ENCODE data around the gene CAST. TPM values are rescaled to one million over a fixed set of nuclear protein-coding genes. Genes with fewer than 3 reads are reported as not detected.
"Not testable (repeated sequence)": the region's sequence is repeated elsewhere in the genome, so short reads cannot be mapped to it uniquely, and the experiment has no call there.

CAST gene
- total RNA-seq, 2 experiments from 2014 or later = 149 to 173 TPM

DNA sequence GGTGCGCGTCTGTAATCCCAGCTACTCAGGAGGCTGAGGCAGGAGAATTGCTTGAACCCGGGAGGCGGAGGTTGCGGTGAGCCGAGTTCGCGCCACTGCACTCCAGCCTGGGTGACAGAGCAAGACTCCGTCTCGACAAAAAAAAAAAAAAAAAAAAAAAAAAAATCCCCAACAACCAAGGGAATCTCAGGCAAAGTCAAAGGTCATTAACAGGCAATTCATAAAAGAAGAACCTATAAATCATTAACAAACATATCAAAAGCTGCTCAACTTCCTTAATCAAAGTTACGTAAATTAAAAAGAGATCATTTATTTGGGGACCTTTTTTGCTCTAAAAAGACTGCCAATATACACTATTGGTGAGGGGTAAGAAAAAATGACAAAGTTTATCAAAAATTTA is 139.5 kb downstream of the CAST start:
- peaks cover 54% of the 10 kb centered on the region for H3K4me1 Mint-ChIP-seq

DNA sequence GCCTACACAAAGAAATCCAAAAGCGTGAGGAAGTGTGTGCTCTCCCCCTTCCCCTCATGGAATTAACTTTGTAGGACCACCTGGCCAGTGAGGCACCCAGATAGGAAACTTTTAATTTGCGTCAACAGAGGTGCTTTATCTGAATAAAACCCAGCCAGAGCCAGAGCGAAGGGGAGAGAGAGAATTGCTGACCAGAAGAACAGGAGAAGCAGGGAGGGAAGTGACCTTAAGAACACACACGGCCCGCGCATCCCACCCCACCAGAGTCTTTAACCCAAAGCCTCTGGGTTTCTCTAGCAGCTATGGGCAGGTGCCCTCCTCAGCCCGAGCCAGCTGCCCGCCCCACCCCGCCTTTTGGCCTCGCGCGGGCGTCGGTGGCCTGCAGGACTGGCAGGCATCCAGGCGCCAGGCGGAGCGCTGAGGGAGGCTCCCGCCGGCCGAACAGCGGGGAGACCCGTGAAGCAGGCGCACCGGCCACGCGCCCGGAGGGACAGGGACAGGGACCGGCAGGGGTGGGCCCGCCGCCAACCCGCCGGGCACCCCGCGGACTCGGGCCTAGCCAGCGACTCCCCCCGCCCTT is 145.0 kb downstream of the CAST start:
- Mint-ChIP-seq H3K4me1 (peaks cover 52% of the 10 kb centered on the region), H3K9me3 (ENCODE audit: low read depth) (no peaks in the 10 kb centered on the region), H3K4me3 (peak overlapping the region; percentile 94), H3K27me3 (no peaks in the 10 kb centered on the region), H3K27ac (peak overlapping the region; percentile 98), H3K36me3 (peaks cover 25% of the 10 kb centered on the region)
- DNase-seq (peak; percentile 65), ATAC-seq (peak; percentile 21)
- CTCF ChIA-PET = interaction anchor here (0.6 to 2.3 kb wide), 12 partner anchors 9 to 341 kb away, joined by 3 to 13 read pairs (median 3); partner anchors contain the start of gene ERAP2

More for the DNA sequence above, 139.5 kb downstream of the CAST start:
- not testable (repeated sequence) for H3K4me3 Mint-ChIP-seq; ATAC-seq; H3K27me3 Mint-ChIP-seq; DNase-seq; H3K27ac Mint-ChIP-seq; H3K9me3 Mint-ChIP-seq (ENCODE audit: low read depth)
- CTCF ChIA-PET = interaction anchor here (0.7 kb wide), 2 partner anchors 129 to 1029 kb away, joined by 3 read pairs; no protein-coding TSS in a partner anchor
- peaks cover 64% of the 10 kb centered on the region for H3K36me3 Mint-ChIP-seq

DNA sequence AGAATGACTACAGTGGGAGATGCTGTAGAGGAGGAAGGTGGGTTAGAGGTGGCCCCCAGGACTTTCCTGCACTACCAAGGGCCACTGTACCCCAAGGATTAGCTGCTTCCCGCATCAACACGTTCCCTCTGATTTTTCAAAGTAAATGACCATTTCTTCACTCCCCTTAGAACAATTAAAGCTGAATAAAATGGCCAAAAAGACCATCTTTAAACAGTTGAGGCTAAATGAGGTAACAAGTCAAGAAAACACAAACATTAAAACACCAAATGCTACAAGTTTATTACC is 146.3 kb downstream of the CAST start:
- Mint-ChIP-seq H3K27ac (peak overlapping the region; percentile 98), H3K36me3 (peaks cover 14% of the 10 kb centered on the region), H3K27me3 (no peaks in the 10 kb centered on the region), H3K4me1 (peaks cover 41% of the 10 kb centered on the region), H3K9me3 (ENCODE audit: low read depth) (no peaks in the 10 kb centered on the region), H3K4me3 (peak overlapping the region; percentile 94)
- DNase-seq (no peak), ATAC-seq (no peak)
- CTCF ChIA-PET = interaction anchor here (0.8 to 2.3 kb wide), 11 partner anchors 8 to 355 kb away, joined by 3 to 13 read pairs (median 3); partner anchors contain the start of gene ERAP2

GRCh38 chr5:96808868-96809558 is 146.8 kb downstream of the CAST start:
- Mint-ChIP-seq H3K27me3 (no peaks in the 10 kb centered on the region), H3K4me3 (peak overlapping the region; percentile 94), H3K9me3 (ENCODE audit: low read depth) (no peaks in the 10 kb centered on the region), H3K4me1 (peaks cover 36% of the 10 kb centered on the region), H3K27ac (peak overlapping the region; percentile 98), H3K36me3 (peaks cover 10% of the 10 kb centered on the region)
- no peak for DNase-seq
- ATAC-seq = no peak
- CTCF ChIA-PET = interaction anchor here (0.8 to 2.3 kb wide), 7 partner anchors 8 to 355 kb away, joined by 3 to 13 read pairs (median 3); no protein-coding TSS in a partner anchor

GRCh38 chr5:96809921-96810320 is 147.7 kb downstream of the CAST start:
- Mint-ChIP-seq H3K27ac (no peak overlapping the region), H3K27me3 (no peaks in the 10 kb centered on the region), H3K4me1 (peaks cover 38% of the 10 kb centered on the region), H3K4me3 (no peak overlapping the region), H3K9me3 (ENCODE audit: low read depth) (no peaks in the 10 kb centered on the region), H3K36me3 (peaks cover 6% of the 10 kb centered on the region)
- no peak for ATAC-seq
- CTCF ChIA-PET = interaction anchor here (1.2 kb wide), 1 partner anchor 10 kb away, joined by 4 read pairs; no protein-coding TSS in a partner anchor
- no peak for DNase-seq

DNA sequence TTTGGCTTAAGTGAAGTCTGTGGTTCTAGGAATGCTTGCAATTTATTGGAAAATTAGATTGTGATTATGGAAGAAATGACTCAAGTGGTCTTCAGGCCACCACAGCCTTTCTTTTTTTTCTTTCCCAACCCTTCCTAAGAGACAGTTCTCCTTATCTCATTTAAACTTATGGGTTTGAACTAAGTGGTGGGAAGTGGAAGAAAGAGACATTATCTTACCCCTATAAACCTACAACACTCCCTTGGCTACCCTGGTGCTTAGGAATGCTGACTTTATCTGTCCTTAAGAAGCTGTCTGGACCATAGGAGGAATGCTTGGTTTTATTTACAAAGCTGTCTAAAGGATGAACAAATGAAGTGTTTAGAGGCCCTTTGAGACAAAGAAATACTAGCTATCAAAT is 150.7 kb downstream of the CAST start:
- Mint-ChIP-seq H3K36me3 (no peaks in the 10 kb centered on the region), H3K27ac (no peak overlapping the region), H3K4me1 (peaks cover 42% of the 10 kb centered on the region), H3K27me3 (no peaks in the 10 kb centered on the region), H3K9me3 (ENCODE audit: low read depth) (no peaks in the 10 kb centered on the region), H3K4me3 (no peak overlapping the region)
- CTCF ChIA-PET = no interaction called here
- no peak for ATAC-seq
- DNase-seq = no peak

DNA sequence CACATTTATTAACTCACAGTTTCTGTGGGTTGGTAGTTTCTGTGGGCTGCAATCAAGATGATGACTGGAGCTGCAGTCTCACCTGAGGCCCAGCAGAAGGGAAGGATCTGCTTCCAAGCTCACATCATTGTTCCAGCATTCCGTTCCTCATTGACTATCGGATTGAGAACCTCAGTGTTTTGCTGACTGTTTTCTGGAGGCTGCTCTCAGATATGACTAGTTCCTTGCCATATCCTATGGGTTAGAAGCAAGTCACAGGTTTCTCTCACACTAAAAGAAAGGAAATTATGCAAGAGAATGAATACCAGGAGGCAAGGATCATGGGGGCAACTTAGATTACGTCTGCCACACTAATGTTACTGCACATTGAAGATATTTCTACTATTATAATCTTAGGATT is 151.9 kb downstream of the CAST start:
- no peaks in the 10 kb centered on the region for H3K9me3 Mint-ChIP-seq (ENCODE audit: low read depth)
- no peak for ATAC-seq
- H3K27ac Mint-ChIP-seq = peak overlapping the region; percentile 37
- no peaks in the 10 kb centered on the region for H3K36me3 Mint-ChIP-seq
- DNase-seq = no peak
- CTCF ChIA-PET = interaction anchor here (1.4 to 1.7 kb wide), 2 partner anchors 55 to 62 kb away, joined by 4 to 7 read pairs; no protein-coding TSS in a partner anchor
- H3K4me1 Mint-ChIP-seq = peaks cover 40% of the 10 kb centered on the region
- no peak overlapping the region for H3K4me3 Mint-ChIP-seq
- no peaks in the 10 kb centered on the region for H3K27me3 Mint-ChIP-seq

DNA sequence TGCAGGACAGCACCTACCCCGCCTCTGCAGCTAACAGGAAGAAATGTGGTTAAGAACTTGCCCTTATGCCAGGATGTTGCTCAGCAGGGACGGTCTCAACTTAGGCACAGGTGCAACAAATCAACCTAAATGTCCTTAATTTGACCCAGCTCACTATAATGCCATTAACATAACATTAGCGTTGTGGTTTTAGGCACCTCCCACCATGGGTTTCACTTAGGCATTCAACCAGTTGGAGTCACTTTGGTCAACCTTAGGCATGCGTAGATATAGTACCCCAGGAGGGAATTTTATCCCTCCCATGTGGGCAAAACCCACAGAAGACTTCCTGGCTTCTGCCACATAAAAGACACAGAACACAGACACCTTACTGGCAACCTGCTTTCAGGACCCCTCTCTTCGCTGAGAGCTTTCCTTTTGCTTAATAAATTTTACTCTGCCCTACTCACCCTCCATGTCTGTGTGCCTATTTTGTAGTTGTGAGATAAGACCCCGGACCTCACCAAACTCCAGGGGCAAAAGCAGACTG is 154.3 kb downstream of the CAST start:
- Mint-ChIP-seq H3K9me3 (ENCODE audit: low read depth) (no peaks in the 10 kb centered on the region), H3K4me3 (peak overlapping the region; percentile 78), H3K36me3 (no peaks in the 10 kb centered on the region), H3K4me1 (peaks cover 38% of the 10 kb centered on the region), H3K27me3 (no peaks in the 10 kb centered on the region), H3K27ac (peak overlapping the region; percentile 88)
- CTCF ChIA-PET = interaction anchor here (0.6 to 1.8 kb wide), 6 partner anchors 9 to 729 kb away, joined by 3 to 13 read pairs (median 3); partner anchors contain the start of gene ERAP1
- DNase-seq (peak; percentile 69), ATAC-seq (peak; percentile 84)

DNA sequence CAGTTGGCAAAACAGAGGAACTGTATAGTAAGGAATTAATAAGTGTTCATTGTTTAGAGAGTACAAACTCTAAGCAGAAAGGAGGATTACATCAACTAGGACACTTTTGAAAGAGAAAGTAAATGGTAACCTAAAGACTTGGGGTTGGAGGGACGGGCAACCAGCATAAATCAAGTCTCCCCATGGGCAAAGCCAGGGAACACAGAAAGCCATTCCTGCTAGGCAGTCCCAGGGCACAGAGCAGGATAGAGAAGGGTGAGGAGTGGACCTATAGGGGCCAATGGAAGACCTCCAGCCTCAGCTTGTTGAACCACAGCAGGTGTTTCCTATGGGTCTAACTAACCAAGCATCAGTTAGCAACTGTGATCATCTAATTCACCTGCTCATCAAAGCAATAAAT is 154.8 kb downstream of the CAST start:
- peaks cover 38% of the 10 kb centered on the region for H3K4me1 Mint-ChIP-seq
- peak overlapping the region; percentile 78 for H3K4me3 Mint-ChIP-seq
- H3K9me3 Mint-ChIP-seq (ENCODE audit: low read depth) = no peaks in the 10 kb centered on the region
- H3K36me3 Mint-ChIP-seq = no peaks in the 10 kb centered on the region
- CTCF ChIA-PET = interaction anchor here (0.6 to 1.8 kb wide), 3 partner anchors 9 to 728 kb away, joined by 3 to 13 read pairs (median 4); partner anchors contain the start of gene ERAP1
- DNase-seq = peak; percentile 47
- H3K27ac Mint-ChIP-seq = peak overlapping the region; percentile 88
- no peaks in the 10 kb centered on the region for H3K27me3 Mint-ChIP-seq
- ATAC-seq = peak; percentile 60

DNA sequence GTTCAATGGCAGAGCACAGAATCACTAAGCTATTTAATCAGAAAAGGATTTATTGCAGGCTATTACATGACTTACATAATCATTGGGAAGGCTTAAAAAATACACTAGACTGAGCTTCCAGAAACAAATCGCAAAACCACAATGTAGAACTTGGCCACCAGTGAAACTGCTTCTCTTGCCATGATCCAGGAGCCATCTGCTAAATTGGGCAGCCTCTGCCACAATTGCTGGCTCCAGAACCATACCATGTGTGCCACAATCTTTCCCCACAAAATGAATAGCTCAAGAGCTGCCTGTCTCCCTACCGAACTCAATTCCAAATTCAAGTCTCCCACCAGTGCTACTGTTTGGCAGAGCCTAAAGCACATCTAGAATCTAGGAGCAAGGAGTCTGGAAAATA is 155.3 kb downstream of the CAST start:
- peaks cover 38% of the 10 kb centered on the region for H3K4me1 Mint-ChIP-seq
- no peaks in the 10 kb centered on the region for H3K27me3 Mint-ChIP-seq
- CTCF ChIA-PET = interaction anchor here (1.8 kb wide), 1 partner anchor 10 kb away, joined by 13 read pairs; the partner anchor contains the start of gene ERAP1
- ATAC-seq (no peak), DNase-seq (no peak)
- H3K27ac Mint-ChIP-seq = peak overlapping the region; percentile 88
- no peaks in the 10 kb centered on the region for H3K36me3 Mint-ChIP-seq
- peak overlapping the region; percentile 78 for H3K4me3 Mint-ChIP-seq
- H3K9me3 Mint-ChIP-seq (ENCODE audit: low read depth) = no peaks in the 10 kb centered on the region

DNA sequence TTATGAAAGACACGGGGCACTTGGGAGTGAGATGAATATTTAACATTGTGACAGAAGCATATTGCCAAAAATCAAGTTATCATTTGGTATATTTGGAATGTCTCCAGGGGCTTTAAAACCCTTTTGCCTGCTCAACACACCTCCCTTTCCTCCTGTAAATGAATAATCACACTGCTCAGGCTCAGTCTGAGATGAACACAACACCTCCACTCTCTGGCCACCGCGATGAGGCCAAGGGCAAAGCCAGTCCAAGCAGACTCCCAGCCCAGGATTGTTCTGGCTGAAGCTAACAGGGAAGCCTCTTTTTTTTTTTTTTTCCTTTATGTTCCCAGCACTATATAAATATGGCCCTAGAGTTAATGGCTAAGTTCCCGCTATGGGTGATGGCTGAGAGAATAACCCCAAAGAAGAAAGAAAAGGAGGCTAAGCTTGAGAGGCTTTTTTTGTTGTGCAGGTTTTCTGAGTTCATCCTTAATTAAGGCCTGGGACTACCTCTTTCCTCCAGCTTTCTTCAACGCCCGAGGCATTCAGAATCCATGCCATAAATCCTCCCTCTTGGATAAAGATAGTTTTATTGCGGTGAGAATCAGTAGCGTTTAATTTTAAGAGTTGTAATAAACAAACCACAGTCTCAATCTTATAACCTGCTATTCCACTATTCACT is 156.1 kb downstream of the CAST start:
- Mint-ChIP-seq H3K4me1 (peaks cover 41% of the 10 kb centered on the region), H3K9me3 (ENCODE audit: low read depth) (no peaks in the 10 kb centered on the region), H3K4me3 (no peak overlapping the region), H3K36me3 (no peaks in the 10 kb centered on the region), H3K27ac (no peak overlapping the region), H3K27me3 (no peaks in the 10 kb centered on the region)
- CTCF ChIA-PET = interaction anchor here (0.8 kb wide), 1 partner anchor 323 kb away, joined by 3 read pairs; no protein-coding TSS in a partner anchor
- DNase-seq (no peak), ATAC-seq (no peak)

- DNase-seq = no peak
- Mint-ChIP-seq H3K4me3 (no peak overlapping the region), H3K4me1 (peaks cover 46% of the 10 kb centered on the region), H3K27me3 (no peaks in the 10 kb centered on the region), H3K36me3 (no peaks in the 10 kb centered on the region), H3K9me3 (ENCODE audit: low read depth) (no peaks in the 10 kb centered on the region), H3K27ac (no peak overlapping the region)
- CTCF ChIA-PET = interaction anchor here (1.3 kb wide), 1 partner anchor 9 kb away, joined by 4 read pairs; no protein-coding TSS in a partner anchor
- no peak for ATAC-seq
Observed at GRCh38 chr5:96819806-96820205, 157.6 kb downstream of the CAST start.

Data from activated CD8-positive, alpha-beta memory T cell treated with anti-CD3 and anti-CD28 coated beads, Interleukin-2, amount 10 ng/mL, durations not matched to agents 7 days and 5 days (primary cell).